ENCODE results near the gene RAET1E.

- TF ChIP-seq CTCF (IDR thresholded peaks at IDR 0.05; ENCODE audit: extremely low read depth in 1 of 2, insufficient read depth in 1 of 2, low read depth in 1 of 2, low read length in 2 of 2) (no peak), POLR2A (IDR thresholded peaks at IDR 0.05; ENCODE audit: low read depth, low read length) (no peak), POLR2AphosphoS5 (IDR thresholded peaks at IDR 0.05; ENCODE audit: insufficient read depth, low read depth, low read length) (no peak), EZH2 (IDR thresholded peaks at IDR 0.05; ENCODE audit: borderline replicate concordance, low read depth, low read length, severe bottlenecking) (no peak), GATA2 (IDR thresholded peaks at IDR 0.05; ENCODE audit: insufficient read depth, insufficient read length, low read depth, low read length) (no peak)
Measured at GRCh38 chr6:149884617-149885016, 13.3 kb downstream of the RAET1E start.
